Measurements from ENCODE around the gene PCP4L1.
"Not testable (repeated sequence)": the region's sequence is repeated elsewhere in the genome, so short reads cannot be mapped to it uniquely, and the experiment has no call there.

- TF ChIP-seq, protein P1, sequence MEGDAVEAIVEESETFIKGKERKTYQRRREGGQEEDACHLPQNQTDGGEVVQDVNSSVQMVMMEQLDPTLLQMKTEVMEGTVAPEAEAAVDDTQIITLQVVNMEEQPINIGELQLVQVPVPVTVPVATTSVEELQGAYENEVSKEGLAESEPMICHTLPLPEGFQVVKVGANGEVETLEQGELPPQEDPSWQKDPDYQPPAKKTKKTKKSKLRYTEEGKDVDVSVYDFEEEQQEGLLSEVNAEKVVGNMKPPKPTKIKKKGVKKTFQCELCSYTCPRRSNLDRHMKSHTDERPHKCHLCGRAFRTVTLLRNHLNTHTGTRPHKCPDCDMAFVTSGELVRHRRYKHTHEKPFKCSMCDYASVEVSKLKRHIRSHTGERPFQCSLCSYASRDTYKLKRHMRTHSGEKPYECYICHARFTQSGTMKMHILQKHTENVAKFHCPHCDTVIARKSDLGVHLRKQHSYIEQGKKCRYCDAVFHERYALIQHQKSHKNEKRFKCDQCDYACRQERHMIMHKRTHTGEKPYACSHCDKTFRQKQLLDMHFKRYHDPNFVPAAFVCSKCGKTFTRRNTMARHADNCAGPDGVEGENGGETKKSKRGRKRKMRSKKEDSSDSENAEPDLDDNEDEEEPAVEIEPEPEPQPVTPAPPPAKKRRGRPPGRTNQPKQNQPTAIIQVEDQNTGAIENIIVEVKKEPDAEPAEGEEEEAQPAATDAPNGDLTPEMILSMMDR (IDR thresholded peaks at IDR 0.05 in 8 of 11, conservative IDR thresholded peaks at IDR 0.05 in 3 of 11) = not testable (repeated sequence)
- not testable (repeated sequence) for TF ChIP-seq POLR2A (IDR thresholded peaks at IDR 0.05)
Measured at GRCh38 chr1:161315841-161316674, 57.5 kb downstream of the PCP4L1 start.

Measured in spleen (tissue), 7 donors.